ENCODE data around the gene PALLD. TPM values are rescaled to one million over a fixed set of nuclear protein-coding genes. Genes with fewer than 3 reads are reported as not detected.

Gene PALLD
- total and polyA plus RNA-seq, 2 of the 8 experiments (the other 6 are each of a cell fraction or from before 2014, with no cell fraction given), result 10.5 to 25.0 TPM

DNA sequence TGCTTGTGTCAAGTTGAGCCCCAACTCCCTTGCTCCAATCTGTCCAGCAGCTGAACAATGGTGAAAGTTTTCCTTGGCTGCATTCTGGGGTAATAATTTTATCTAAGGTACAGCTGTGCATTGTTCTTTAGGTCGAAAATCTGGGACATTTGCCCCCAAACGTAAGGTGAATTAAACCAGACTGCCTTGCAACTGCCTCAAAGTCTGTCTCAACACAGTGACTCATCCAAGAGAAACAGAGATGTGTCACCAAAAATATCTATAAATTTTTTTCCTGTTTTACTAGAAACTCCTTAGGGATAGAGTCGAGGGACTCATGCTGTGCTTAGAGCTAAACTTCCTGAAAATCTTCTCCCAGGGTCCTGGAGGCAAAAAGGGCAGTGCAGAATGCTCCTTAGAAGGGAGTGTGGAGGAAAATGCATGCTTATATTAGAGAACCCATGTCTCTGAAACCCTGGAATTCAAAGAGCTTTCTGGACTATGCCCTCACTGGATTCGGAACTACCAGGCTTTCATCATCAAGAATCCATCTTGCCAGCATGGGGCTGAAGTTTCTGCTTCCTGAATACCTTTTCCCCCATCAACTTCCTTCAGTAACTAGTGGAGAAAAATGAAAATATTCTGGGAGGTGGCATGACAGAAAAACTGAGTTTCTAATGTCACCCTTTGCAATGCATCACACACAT lies 115.7 kb downstream of the PALLD start:
- Histone ChIP-seq H4K5ac (ENCODE audit: insufficient read length, low read depth, low read length) (no peak overlapping the region), H3K18ac (ENCODE audit: extremely low read depth, low read length) (no peak overlapping the region), H3K9me3 (ENCODE audit: insufficient read depth in 2 of 2, low read depth in 1 of 2, low read length in 1 of 2) (no peaks in the 10 kb centered on the region), H3K4me1 (replicated peaks in 1 of 4; ENCODE audit: control insufficient read depth in 3 of 4, insufficient read depth in 4 of 4, low read length in 3 of 4) (peaks cover 2 to 10% (median 8%) of the 10 kb centered on the region in 4 experiments; a peak in 4 of 7 replicates), H3K4ac (replicated peaks; ENCODE audit: insufficient read length, low read depth, low read length) (no peak overlapping the region), H2AFZ (ENCODE audit: low read length) (no peak overlapping the region), H3K79me1 (ENCODE audit: low read depth, low read length) (no peaks in the 10 kb centered on the region), H3K27ac (ENCODE audit: low read depth, low read length) (no peak overlapping the region), H2BK120ac (replicated peaks; ENCODE audit: low read depth, low read length) (no peak overlapping the region), H3K56ac (replicated peaks; ENCODE audit: insufficient read length, low read depth, low read length) (no peak overlapping the region), H2BK12ac (ENCODE audit: low read depth, low read length) (no peak overlapping the region), H2BK15ac (ENCODE audit: low read length) (no peak overlapping the region), H3K4me2 (ENCODE audit: insufficient read depth in 1 of 2, low read depth in 2 of 2, low read length in 2 of 2) (no peak overlapping the region), H2AK5ac (ENCODE audit: low read depth, low read length) (no peak overlapping the region), H3K23me2 (ENCODE audit: low read depth, low read length) (peaks cover 2% of the 10 kb centered on the region; the same call in 1 of the 2 replicates), H4K91ac (replicated peaks; ENCODE audit: insufficient read length, low read length) (no peak overlapping the region), H3K36me3 (ENCODE audit: control insufficient read depth in 2 of 4, insufficient read depth in 4 of 4, low read length in 3 of 4) (no peaks in the 10 kb centered on the region), H3K14ac (ENCODE audit: insufficient read length) (no peak overlapping the region), H3K27me3 (replicated peaks in 1 of 4; ENCODE audit: control insufficient read depth in 3 of 4, extremely low read depth in 1 of 4, insufficient read depth in 3 of 4, low read length in 3 of 4) (no peaks in the 10 kb centered on the region), H2BK5ac (ENCODE audit: low read depth, low read length) (no peak overlapping the region), H3K23ac (ENCODE audit: insufficient read length) (no peak overlapping the region), H2BK20ac (ENCODE audit: low read length) (no peak overlapping the region), H3K4me3 (ENCODE audit: extremely low read depth in 1 of 4, insufficient read depth in 2 of 4, low read depth in 3 of 4, low read length in 4 of 4) (no peak overlapping the region), H3K79me2 (ENCODE audit: control insufficient read depth in 1 of 2, insufficient read depth in 2 of 2, low read length in 2 of 2) (no peaks in the 10 kb centered on the region), H3K9ac (replicated peaks in 1 of 4; ENCODE audit: extremely low read depth in 1 of 4, low read depth in 3 of 4, low read length in 3 of 4) (no peak overlapping the region), H4K20me1 (replicated peaks in 1 of 2; ENCODE audit: control insufficient read depth in 1 of 2, insufficient read depth in 2 of 2, low read length in 2 of 2) (no peaks in the 10 kb centered on the region), H4K8ac (ENCODE audit: extremely low read depth, insufficient read depth, low read length) (no peak overlapping the region)
- DNase-seq (ENCODE audit: low read depth in 1 of 2, low spot score in 2 of 2) (no peak), FAIRE-seq (no peak)
- WGBS, 2 experiments (ENCODE audit: extremely low coverage in 1 of 2, insufficient coverage in 1 of 2, insufficient read length in 1 of 2, insufficient replicate concordance in 2 of 2, low coverage in 1 of 2, low lambda C conversion rate in 2 of 2, missing lambda C conversion rate in 1 of 2), result 88% methylated on average over 4 of the region's 4 CpGs; no CpG with 5 or more reads in 1 of the 2 experiments
- CTCF ChIA-PET (ENCODE audit: partially characterized antibody), result interaction anchor here (0.9 kb wide), 1 partner anchor 35 kb away, joined by 3 read pairs; no protein-coding TSS in a partner anchor
- POLR2A ChIA-PET (ENCODE audit: partially characterized antibody), result no interaction called here
- TF ChIP-seq NANOG (IDR thresholded peaks at IDR 0.05; ENCODE audit: insufficient read depth, low read depth, low read length, poor library complexity, severe bottlenecking), result no peak
- no peak for TF ChIP-seq JUND (IDR thresholded peaks at IDR 0.05; ENCODE audit: low read length)
- TF ChIP-seq RXRA (IDR thresholded peaks at IDR 0.05; ENCODE audit: insufficient read depth, low read depth, low read length), result no peak
- no peak for TF ChIP-seq TEAD4 (IDR thresholded peaks at IDR 0.05; ENCODE audit: low read depth, low read length)
- TF ChIP-seq BCL11A (IDR thresholded peaks at IDR 0.05; ENCODE audit: low read depth in 2 of 2, low read length in 2 of 2), result no peak
- TF ChIP-seq RFX5 (IDR thresholded peaks at IDR 0.05; ENCODE audit: borderline replicate concordance, low read depth, low read length), result no peak
- no peak for TF ChIP-seq CBX5 (IDR thresholded peaks at IDR 0.05; ENCODE audit: low read depth, low read length)
- no peak for TF ChIP-seq KDM5A (IDR thresholded peaks at IDR 0.05; ENCODE audit: low read length)
- TF ChIP-seq MAFK (IDR thresholded peaks at IDR 0.05; ENCODE audit: low read depth, low read length), result no peak
- TF ChIP-seq RAD21 (IDR thresholded peaks at IDR 0.05 in 1 of 2, conservative IDR thresholded peaks at IDR 0.05 in 1 of 2; ENCODE audit: low read depth in 2 of 2, low read length in 2 of 2), result no peak
- no peak for TF ChIP-seq CTBP2 (IDR thresholded peaks at IDR 0.05; ENCODE audit: borderline replicate concordance, insufficient read depth, insufficient read length, low read length)
- TF ChIP-seq SIX5 (IDR thresholded peaks at IDR 0.05; ENCODE audit: low read depth, low read length), result no peak
- TF ChIP-seq CBX8 (IDR thresholded peaks at IDR 0.05; ENCODE audit: borderline replicate concordance, low read depth, low read length), result no peak

All from H1 (cell line).